HG02588 (cell line): Measurements from ENCODE around the gene SH2D6.
"Not testable (repeated sequence)": the region's sequence is repeated elsewhere in the genome, so short reads cannot be mapped to it uniquely, and the experiment has no call there.

ENCODE experiments used
- ATAC-seq: cut with Tn5 transposase; IDR thresholded peaks from one replicate; pipeline ENCODE4 v1.9.1; 2021; ENCODE audit warnings: mild to moderate bottlenecking, moderate library complexity; ENCODE audit not compliant: unreplicated experiment

Gene SH2D6

DNA sequence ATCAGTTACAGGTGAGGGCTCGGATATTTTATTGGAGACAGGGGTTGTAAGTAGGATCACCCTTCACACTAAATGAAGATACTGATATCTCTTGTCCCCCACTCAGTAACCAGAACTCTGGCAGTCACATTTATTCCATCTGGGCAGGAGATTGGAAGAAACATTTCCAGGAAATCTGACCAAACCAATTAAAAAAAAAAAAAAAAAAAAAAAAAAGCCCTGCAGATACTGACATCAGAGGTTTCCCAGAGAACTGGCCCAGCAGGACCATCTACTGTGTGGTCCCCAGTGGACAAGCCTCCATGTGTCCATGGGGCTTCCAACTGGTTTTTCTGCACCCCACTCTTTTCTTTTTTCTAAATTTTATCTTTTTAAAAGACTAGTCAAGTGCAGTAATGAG lies 41.3 kb downstream of the SH2D6 start:
- no peak for ATAC-seq

DNA sequence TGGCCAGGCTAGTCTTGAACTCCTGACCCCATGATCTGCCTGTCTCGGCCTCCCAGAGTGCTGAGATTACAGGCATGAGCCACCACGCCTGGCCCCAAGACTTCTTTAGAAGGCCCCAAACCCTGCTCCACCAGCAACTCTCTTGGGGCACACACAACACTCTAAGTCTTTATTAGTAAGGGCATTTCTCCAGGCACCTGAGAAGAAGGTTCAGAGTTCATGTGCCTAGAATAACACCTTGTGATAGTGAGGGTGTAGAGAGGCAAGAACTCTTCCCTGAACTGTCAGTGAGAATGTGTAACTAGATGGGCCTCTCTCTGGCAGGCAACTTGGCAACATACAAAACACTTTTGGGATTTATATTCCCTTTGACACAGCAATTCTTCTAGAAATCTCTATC lies 43.8 kb downstream of the SH2D6 start:
- no peak for ATAC-seq

GRCh38 chr2:85468096-85468703 lies 49.7 kb downstream of the SH2D6 start:
- ATAC-seq: no peak

DNA sequence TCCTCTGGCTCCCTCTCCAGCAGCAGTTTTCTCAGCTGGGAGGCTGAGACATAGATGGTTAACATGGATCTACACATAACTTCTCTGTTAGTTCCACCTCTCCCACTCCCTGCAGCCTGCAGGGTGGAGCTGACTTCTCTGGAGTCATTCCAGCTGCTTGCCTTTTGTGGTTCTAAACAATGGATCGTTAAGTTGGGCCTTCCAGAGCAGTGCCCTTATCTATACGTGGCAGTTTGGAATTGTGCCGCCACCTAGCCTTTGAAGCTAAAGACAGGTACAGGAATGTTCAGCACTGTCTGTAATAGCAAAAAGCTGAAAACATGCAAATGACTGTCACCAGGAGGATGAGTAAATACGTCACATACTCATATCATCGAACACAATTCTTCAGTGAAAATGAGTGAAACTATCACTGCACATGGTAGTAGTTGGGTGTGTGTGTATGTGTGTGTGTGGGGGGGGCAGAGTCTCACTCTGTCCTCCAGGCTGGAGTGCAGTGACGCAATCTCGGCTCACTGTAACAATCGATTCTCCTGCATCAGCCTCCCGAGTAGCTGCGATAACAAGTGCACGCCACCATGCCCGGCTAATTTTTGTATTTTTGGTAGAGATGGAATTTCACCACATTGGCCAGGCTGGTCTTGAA lies 50.3 kb downstream of the SH2D6 start:
- ATAC-seq: no peak

DNA sequence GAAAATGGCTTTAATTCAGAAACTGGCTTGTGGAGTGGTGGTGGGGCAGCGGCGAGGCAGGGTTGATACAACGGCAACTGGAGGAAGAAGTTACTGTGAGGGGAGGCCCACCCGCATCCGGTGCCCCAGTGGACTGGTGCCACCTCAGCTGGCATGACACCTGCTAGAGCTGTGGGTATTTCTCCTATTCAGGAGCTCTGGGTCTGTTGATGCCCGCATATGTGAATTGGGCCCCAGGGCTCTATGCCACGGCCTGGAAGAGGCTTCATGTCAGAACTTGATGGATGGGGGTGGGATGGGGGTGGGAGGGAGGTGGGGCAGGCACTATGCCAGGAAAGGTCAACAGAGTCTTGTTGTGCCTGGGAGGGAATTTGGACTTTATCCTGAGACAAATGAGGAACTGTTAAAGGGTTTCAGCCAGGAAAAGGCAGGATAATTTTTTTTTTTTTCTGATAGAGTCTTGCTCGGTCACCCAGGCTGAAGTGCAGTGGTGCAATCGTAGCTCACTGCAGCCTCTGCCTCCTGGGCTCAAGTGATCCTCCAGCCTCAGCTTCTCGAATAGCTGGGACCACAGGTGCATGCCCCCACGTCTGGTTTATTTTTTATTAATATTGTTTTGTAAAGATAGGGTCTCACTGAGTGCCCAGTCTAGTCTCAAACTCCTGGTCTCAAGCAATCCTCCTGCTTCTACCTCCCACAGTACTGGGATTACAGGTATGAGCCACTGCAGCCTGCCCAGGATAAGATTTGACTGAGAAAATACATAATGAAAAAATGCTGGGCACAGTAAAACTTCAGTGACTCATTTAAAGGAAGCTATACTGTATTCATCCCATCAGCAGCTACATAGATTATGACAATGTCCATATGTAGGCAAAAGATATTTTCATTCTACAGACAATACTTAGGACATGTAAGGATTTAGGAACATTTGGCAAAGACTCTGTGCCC lies 52.6 kb downstream of the SH2D6 start:
- no peak for ATAC-seq

GRCh38 chr2:85472261-85472660 lies 53.7 kb downstream of the SH2D6 start:
- ATAC-seq: no peak

- no peak for ATAC-seq
Measured at GRCh38 chr2:85475799-85476490, 57.4 kb downstream of the SH2D6 start.

DNA sequence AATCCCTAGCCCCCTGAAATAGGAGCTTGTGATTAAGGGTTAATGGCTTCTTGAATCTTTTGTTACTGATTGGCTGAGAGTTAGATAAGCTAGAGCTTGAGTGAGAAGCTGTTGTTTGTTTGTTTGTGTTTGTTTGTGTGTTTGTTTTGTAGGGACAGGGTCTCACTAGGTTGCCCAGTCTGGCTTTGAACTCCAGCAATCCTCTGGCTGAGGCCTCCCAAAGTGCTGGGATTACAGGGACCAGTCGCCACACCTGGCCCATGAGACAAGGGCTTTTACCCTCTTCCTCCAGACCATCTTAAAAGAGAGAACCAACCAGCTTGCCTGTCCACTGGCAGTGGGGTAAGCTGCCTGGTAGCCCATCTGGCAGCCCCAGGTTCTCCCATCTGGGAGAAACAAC lies 58.1 kb downstream of the SH2D6 start:
- ATAC-seq: no peak

- no peak for ATAC-seq
Measured at GRCh38 chr2:85477884-85478283, 59.4 kb downstream of the SH2D6 start.

- no peak for ATAC-seq
Measured at GRCh38 chr2:85481818-85482777, 63.6 kb downstream of the SH2D6 start.

DNA sequence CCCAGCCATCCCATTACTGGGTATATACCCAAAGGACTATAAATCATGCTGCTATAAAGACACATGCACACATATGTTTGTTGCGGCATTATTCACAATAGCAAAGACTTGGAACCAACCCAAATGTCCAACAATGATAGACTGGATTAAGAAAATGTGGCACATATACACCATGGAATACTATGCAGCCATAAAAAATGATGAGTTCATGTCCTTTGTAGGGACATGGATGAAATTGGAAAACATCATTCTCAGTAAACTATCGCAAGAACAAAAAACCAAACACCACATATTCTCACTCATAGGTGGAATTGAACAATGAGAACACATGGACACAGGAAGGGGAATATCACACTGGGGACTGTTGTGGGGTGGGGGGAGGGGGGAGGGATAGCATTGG lies 66.1 kb downstream of the SH2D6 start:
- not testable (repeated sequence) for ATAC-seq

DNA sequence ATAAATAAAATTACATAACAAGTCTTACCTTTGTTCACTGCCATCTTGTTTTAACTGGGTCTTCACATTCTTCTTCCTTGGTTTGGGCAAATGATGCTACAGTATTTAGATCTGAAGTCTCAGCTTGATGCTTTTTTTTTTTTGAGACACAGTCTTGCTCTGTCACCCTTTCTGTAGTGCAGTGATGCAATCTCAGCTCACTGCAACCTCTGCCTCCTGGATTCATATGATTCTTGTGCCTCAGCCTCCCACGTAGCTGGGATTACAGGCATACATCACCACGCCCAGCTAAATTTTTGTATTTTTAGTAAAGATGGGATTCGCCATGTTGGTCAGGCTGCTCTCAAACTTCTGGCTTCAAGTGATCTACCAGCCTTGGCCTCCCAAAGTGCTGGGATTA lies 67.3 kb downstream of the SH2D6 start:
- no peak for ATAC-seq
